ENCODE results near the gene JADE3.
"Not testable (repeated sequence)": the region's sequence is repeated elsewhere in the genome, so short reads cannot be mapped to it uniquely, and the experiment has no call there.

JADE3 gene

GRCh38 chrX:46935295-46935694, 23.1 kb downstream of the JADE3 start:
- no peak for DNase-seq (ENCODE audit: low spot score)

DNA sequence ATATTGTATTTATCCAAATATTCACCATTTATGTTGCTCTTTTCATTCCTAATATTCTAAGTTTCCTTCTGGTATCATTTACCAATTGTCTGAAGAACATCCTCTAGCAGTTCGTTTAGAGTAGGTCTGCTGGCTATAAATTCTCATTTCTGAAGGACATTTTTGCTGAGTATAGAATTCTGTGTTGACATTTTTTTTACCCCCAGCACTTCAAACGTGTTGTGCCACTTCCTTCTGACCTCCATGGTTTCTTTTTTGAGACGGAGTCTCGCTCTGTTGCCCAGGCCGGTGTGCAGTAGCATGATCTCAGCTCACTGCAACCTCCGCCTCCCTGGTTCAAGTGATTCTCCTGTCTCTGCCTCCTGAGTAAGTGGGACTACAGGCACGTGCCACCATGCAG, 26.4 kb downstream of the JADE3 start:
- no peak for DNase-seq (ENCODE audit: low spot score)

DNA sequence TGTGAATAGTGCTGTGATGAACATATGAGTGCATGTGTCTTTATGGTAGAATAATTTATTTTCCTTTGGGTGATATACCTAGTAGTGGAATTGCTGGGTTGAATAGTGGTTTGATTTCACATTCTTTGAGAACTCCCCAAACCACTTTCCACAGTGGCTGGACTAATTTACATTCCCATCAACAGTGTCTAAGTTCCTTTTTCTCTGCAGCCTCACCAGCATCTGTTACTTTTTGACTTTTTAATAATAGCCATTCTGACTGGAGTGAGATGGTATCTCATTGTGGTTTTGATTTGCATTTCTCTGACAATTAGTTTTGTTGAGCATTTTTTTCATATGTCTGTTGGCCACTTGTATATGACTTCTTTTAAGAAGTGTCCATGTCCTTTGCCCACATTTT, 29.1 kb downstream of the JADE3 start:
- no peak for DNase-seq (ENCODE audit: low spot score)

GRCh38 chrX:46953137-46953527, 40.9 kb downstream of the JADE3 start:
- DNase-seq (ENCODE audit: low spot score) = no peak

- no peak for DNase-seq (ENCODE audit: low spot score)
Measured at GRCh38 chrX:46953597-46953996, 41.4 kb downstream of the JADE3 start.

DNA sequence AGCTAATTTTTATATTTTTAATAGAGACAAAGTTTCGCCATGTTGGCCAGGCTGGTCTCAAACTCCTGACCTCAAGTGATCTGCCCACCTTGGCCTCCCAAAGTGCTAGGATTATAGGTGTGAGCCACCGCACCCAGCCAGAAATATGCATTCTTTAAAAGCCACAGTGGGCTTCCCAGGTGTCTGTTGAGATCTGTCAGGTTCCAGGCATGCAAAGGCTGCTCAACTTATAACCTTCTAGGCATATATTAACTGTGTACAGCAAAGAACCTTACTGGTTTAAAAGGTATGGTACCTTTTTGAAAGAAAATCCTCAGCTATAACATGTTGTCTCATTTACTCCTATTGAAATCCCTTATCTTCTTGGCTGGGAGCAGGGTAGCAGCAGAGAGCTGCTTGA, 42.5 kb downstream of the JADE3 start:
- no peak for DNase-seq (ENCODE audit: low spot score)

- not testable (repeated sequence) for DNase-seq (ENCODE audit: low spot score)
Measured at GRCh38 chrX:46956589-46956988, 44.4 kb downstream of the JADE3 start.

GRCh38 chrX:46957297-46957696, 45.1 kb downstream of the JADE3 start:
- DNase-seq (ENCODE audit: low spot score) = no peak

DNA sequence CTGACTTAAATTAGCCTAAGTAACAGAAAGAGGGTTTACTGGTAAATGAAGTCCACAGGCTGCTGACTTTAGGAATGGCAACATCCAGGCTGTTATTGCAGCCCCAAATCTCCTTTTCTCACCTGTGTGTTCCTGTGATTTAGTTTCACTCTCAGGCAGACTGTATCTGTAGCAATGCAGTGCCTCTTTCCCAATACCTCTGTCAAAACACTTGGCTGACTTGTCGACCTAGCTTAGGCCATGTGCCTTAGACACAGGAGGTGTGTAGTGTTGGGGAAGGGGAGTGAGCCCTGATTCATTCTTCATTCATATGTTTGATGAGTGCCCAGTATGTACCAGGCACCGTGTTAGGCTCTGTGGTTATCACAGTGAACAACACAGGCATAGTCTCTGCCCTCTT, 46.9 kb downstream of the JADE3 start:
- no peak for DNase-seq (ENCODE audit: low spot score)

DNA sequence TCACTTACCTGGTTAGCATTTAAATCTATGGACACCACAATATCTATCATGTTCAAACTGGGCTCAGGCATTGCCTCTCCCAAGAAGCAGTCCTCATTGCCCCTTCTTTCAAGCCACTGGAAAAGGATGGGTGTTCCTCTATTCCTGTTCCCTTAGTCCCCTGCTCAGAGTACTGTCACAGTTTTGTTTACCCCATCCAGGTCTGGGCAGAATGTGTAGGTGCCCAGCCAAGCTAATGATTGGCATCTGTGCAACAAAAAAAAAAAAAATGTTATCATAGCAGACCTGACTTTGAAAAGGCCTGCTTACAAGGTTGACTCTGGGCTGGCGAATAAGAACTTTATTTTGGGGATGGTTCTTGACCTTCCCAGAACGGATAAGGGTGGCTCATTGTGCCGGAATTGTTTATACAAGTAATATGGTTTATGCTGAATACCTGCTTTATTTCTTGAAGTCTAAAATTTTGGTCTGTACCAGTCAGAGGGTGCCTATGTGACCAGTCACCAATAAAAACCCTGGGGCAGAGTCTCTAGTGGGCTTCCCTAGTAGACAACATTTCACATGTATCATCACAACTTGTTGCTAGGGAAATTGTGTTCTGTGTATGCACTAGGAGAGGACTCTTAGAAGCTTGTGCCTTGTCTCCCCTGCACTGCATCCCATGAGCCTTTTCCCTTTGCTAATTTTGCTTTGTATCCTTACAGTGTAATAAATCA, 47.9 kb downstream of the JADE3 start:
- DNase-seq (ENCODE audit: low spot score) = no peak

DNA sequence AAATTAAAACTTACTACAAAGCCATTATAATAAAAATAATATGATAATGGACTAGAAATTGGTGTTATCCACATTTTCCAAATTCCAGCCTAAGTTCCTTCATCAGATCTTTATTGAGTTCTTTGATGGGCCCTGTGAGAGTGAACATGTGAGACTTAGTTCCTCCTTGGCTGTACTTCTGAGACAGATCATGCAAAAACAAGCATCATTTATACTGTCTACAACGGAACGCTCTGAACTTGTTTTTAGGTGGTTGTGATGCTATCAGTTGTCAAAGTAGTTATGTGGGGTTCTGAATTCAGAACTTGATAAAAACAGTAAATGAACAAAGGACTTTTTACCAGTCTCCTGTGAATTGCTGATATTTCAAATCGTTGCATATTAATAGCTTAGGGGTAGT, 48.9 kb downstream of the JADE3 start:
- DNase-seq (ENCODE audit: low spot score) = no peak

- no peak for DNase-seq (ENCODE audit: low spot score)
Measured at GRCh38 chrX:46961574-46962283, 49.5 kb downstream of the JADE3 start.

- DNase-seq (ENCODE audit: low spot score) = peak; percentile 42
Measured at GRCh38 chrX:46965125-46965758, 53.0 kb downstream of the JADE3 start.

DNA sequence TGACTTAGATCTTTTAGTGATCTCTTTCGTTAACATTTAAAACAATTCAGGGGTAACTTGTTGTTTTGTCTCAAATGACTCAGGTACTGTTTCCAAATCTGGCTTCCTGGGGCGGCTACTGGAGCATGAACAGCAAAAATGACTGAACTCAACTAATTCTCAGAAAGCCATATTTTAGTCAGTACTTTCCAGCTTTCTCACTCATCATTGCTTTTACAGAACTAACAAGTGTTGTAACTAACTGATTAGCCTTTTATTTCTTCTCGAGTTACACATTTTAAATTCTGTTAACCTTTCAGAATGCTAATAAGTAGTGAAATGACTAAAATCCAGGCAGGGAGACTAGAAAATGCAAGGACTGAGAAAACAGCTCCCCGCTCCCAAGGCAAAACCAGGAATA, 55.3 kb downstream of the JADE3 start:
- DNase-seq (ENCODE audit: low spot score) = no peak

DNA sequence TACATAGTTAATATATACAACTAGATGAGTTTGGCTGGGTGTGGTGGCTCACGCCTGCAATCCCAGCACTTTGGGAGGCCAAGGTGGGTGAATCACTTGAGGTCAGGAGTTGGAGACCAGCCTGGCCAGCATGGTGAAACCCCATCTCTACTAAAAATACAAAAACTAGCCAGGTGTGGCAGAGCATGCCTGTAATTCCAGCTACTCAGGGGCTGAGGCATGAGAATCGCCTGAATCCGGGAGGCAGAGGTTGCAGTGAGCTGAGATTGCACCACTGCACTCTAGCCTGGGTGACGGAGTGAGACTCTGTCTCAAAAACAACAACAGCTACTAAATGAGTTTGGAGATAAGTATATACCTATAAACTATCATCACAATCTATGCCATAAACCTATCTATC, 64.8 kb downstream of the JADE3 start:
- DNase-seq (ENCODE audit: low spot score) = not testable (repeated sequence)

- peak; percentile 54 for DNase-seq (ENCODE audit: low spot score)
Measured at GRCh38 chrX:46978341-46979291, 66.4 kb downstream of the JADE3 start.

DNA sequence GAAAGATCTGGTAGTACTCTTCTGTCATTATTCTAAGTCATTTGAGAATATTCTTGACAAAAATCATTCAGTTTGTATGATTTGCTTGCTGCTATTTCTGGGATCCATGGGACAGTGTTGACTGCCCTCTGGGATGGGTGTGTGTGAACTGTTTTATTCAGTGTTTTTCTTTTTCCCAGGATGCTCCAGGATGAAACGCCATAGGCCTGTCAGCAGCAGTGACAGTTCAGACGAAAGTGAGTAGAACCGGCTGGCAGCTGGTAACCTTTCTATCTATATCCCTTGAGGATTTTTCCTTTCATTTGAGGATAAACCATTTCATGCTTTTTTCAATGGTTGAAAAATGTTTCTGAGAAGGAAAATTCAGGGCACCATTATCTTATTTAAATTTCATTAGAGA, 72.5 kb downstream of the JADE3 start:
- DNase-seq (ENCODE audit: low spot score) = no peak

DNA sequence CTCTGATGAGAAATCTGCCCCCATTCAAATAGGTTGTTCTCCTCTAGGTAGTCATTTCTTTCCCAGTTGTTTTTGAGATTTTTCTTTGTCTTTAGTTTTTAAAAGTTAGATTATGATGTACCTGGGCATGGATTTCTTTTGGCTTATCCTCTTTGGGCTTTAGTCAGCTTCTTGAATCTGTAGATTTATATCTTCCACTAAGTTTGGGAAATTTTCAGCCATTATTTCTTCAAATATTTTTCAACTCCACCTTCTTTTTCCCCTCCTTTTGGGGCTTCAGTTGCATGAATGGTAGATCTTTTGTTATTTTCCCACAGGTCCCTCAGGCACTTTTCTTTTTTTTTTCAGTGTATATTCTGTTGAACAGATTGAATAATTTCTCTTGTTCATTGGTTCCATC, 77.3 kb downstream of the JADE3 start:
- DNase-seq (ENCODE audit: low spot score) = no peak

DNA sequence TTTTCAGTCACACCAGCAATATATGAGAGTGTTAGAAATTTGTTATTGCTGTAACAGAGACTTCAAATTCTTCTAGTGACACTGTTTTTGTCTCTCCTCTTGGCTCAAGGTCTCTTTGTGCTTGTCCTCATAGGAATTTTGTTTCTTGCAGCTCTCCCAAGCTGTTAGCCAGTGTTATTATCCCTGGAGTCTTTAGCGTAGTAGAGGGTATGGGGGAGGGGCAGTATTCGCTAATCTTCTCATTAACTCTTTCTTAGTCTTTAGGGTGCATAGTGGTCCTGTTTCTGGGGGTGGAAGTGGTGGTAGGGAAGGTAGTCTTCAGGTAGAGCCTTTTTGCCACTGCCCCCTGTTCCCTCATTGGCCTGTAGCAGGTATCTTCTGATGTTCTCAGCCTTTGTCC, 79.4 kb downstream of the JADE3 start:
- no peak for DNase-seq (ENCODE audit: low spot score)

GRCh38 chrX:46992070-46992469, 79.8 kb downstream of the JADE3 start:
- DNase-seq (ENCODE audit: low spot score) = no peak

GRCh38 chrX:46994096-46994495, 81.9 kb downstream of the JADE3 start:
- no peak for DNase-seq (ENCODE audit: low spot score)

GRCh38 chrX:47012131-47012530, 99.9 kb downstream of the JADE3 start:
- no peak for DNase-seq (ENCODE audit: low spot score)
